Measurements from ENCODE around the gene DLX1. TPM values are rescaled to one million over a fixed set of nuclear protein-coding genes. Genes with fewer than 3 reads are reported as not detected.

DLX1 gene
- total and polyA plus RNA-seq, 12 donors: 0.11 to 1.4 (median 0.53) TPM; not detected in 5

DNA sequence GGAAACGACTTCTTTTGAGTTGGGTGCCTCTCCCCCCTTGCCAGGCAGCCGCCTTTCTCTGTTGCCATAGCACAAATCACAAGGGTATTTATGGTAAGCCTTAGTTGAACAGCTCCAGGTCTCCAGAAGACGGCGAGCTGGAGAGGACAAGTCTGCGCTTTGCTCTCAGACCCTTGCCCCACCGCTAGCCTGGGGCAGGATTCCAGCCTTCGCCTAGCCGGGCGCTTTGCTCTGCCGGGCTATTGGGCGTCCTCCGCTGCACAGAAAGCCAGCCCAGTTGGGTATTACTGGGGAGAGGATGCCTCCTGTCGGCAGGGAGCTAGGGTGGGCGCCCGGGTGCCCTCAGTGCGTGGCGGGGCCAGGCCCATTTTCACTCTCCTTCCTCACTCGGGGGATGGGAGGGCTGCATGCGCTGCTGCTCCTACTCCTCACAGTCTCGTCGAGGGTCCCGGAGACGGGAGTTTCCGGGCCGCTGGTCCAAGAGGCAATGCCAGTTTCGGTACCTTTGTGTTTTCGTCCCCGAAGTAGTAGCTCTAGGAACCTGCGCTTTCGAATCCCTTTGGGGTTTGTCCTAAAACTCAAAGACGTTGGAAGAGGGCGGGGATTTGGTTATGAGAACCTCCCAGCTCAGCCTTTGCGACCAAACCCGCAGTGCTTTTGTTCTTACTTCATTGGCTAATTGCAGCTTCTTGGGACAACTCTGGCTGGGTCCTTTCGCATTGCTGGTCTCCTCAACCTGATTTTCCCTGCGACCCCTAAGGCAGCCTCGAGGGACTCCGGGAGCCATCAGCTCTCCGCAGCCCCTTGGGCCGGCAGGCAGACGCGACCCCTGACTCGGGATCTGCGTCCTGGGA lies 21.0 kb downstream of the DLX1 start:
- Histone ChIP-seq H3K27me3 (peaks cover 77% of the 10 kb centered on the region), H3K36me3 (replicated peaks in 1 of 2) (no peaks in the 10 kb centered on the region), H3K4me3 (peak overlapping the region in 1 of 4 donors; percentile 38), H3K27ac (no peak overlapping the region), H3K4me1 (replicated peaks in 1 of 2) (peaks cover 16 to 33% of the 10 kb centered on the region in 2 donors), H3K9me3 (replicated peaks in 1 of 3) (no peaks in the 10 kb centered on the region)
- WGBS, 4 donors: 6 to 11% (median 7%) methylated on average over 20 to 44 of the region's 44 CpGs
- DNase-seq: peak in 1 of 7 donors; percentile 18
- intact Hi-C loops (cut with DNase I): loop anchor here (10.0 kb wide), 4 partner anchors 292 to 532 kb away; no protein-coding TSS in a partner anchor
- TF ChIP-seq, protein P1, sequence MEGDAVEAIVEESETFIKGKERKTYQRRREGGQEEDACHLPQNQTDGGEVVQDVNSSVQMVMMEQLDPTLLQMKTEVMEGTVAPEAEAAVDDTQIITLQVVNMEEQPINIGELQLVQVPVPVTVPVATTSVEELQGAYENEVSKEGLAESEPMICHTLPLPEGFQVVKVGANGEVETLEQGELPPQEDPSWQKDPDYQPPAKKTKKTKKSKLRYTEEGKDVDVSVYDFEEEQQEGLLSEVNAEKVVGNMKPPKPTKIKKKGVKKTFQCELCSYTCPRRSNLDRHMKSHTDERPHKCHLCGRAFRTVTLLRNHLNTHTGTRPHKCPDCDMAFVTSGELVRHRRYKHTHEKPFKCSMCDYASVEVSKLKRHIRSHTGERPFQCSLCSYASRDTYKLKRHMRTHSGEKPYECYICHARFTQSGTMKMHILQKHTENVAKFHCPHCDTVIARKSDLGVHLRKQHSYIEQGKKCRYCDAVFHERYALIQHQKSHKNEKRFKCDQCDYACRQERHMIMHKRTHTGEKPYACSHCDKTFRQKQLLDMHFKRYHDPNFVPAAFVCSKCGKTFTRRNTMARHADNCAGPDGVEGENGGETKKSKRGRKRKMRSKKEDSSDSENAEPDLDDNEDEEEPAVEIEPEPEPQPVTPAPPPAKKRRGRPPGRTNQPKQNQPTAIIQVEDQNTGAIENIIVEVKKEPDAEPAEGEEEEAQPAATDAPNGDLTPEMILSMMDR (IDR thresholded peaks at IDR 0.05): peak in 3 of 6 experiments; percentile 16 to 37 (median 33)
- no peak for TF ChIP-seq POLR2A (IDR thresholded peaks at IDR 0.05)

DNA sequence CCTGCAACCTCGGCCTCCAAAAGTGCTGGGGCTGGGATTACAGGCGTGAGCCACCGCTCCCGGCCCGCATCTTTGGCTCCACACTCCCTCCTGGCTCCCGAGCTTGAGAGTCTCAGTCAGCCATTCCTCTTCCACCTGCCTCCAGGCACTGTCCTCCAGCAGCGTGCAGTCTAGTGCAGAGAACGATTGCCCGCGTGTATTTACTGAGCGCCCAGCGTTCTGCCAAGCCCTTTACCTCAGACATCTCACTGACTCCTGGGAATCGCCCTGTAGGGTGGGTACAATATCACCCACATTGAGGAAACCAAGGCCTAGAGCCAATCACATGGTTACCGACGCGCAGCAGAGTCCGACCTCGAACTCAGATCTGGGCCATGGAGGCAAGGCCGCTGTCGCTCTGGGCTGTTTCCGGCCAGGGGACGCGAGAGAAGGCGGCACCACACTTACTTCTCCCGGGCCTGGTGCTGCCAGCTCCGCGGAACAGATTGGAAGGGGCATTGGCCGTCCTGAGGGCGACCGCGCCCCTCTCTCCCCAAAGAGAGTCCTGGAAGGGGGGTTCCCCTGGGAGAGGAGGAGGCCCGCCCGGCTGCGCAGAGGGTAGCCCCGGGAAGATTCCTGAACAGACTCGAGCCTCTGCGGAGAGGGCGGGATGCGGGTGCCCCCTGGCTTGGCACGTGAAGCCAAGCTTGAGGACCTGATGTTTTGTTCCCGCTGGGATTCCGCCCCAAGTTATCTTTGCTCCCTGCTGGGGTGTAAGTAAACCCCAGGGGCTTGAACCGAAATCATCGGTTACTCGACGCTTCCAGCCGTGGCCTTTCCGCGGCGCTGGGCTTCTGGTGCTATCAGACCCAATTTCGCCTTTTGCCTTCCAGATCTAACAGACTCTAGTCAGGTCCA lies 22.6 kb downstream of the DLX1 start:
- WGBS, 4 donors: 20 to 40% (median 23%) methylated on average over 27 to 51 of the region's 51 CpGs
- TF ChIP-seq POLR2A (IDR thresholded peaks at IDR 0.05): no peak
- TF ChIP-seq, protein P1 (IDR thresholded peaks at IDR 0.05): no peak
- intact Hi-C loops (cut with DNase I): loop anchor here (10.0 kb wide), 4 partner anchors 293 to 533 kb away; no protein-coding TSS in a partner anchor
- no peaks in the 10 kb centered on the region for H3K9me3 ChIP-seq (replicated peaks in 1 of 3)
- no peak overlapping the region for H3K4me3 ChIP-seq
- peaks cover 5 to 19% of the 10 kb centered on the region in 2 donors for H3K4me1 ChIP-seq (replicated peaks in 1 of 2)
- no peak overlapping the region for H3K27ac ChIP-seq
- no peak for DNase-seq
- no peaks in the 10 kb centered on the region for H3K36me3 ChIP-seq (replicated peaks in 1 of 2)
- H3K27me3 ChIP-seq: peaks cover 65% of the 10 kb centered on the region

DNA sequence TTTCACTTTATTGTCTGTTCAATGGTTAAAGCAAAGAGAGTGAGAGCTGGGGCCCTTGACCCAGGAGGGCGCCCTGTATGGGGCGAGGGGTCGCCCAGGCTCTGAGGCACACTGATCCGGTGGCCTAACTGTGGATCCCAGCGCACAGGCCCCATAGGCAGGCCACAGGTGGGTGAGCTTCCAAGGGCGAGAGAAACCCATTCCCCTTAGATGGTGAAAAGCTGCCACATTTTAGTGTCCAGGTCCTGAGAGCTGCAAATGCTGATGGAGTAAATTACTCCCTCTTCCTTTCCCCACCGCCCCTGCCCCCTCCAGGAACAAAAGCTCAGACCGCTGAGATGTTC lies 23.3 kb downstream of the DLX1 start:
- intact Hi-C loops (cut with DNase I): loop anchor here (10.0 kb wide), 4 partner anchors 294 to 534 kb away; no protein-coding TSS in a partner anchor
- H3K4me3 ChIP-seq: no peak overlapping the region
- whole genome bisulfite sequencing, 4 donors: 39 to 58% (median 42%) methylated on average over 7 to 8 of the region's 8 CpGs
- no peak overlapping the region for H3K27ac ChIP-seq
- H3K4me1 ChIP-seq (replicated peaks in 1 of 2): peaks cover 0 to 13% of the 10 kb centered on the region in 2 donors
- H3K27me3 ChIP-seq: peaks cover 62% of the 10 kb centered on the region
- no peaks in the 10 kb centered on the region for H3K36me3 ChIP-seq (replicated peaks in 1 of 2)
- DNase-seq: no peak
- no peaks in the 10 kb centered on the region for H3K9me3 ChIP-seq (replicated peaks in 1 of 3)
- TF ChIP-seq, protein P1 (IDR thresholded peaks at IDR 0.05): no peak
- TF ChIP-seq POLR2A (IDR thresholded peaks at IDR 0.05): no peak
